HUES6 (cell line): ENCODE results near the gene ZDHHC11B.
"Not testable (repeated sequence)": the region's sequence is repeated elsewhere in the genome, so short reads cannot be mapped to it uniquely, and the experiment has no call there.

Source experiments
- H3K27ac ChIP-seq: 2 replicates; pipeline ENCODE4 v1.7.0; 2013; ENCODE audit warnings: low read depth, mild to moderate bottlenecking, low read length, inconsistent platforms
- H3K27me3 ChIP-seq: 2 replicates; pipeline ENCODE4 v1.6.1; 2013; ENCODE audit warnings: low read length; ENCODE audit not compliant: control insufficient read depth, insufficient read depth
- H3K36me3 ChIP-seq: 2 replicates; pipeline ENCODE4 v1.6.1; 2013; ENCODE audit warnings: low read length; ENCODE audit not compliant: control insufficient read depth, insufficient read depth
- H3K4me1 ChIP-seq: 2 replicates; pipeline ENCODE4 v1.6.1; 2013; ENCODE audit warnings: low read length; ENCODE audit not compliant: control insufficient read depth, insufficient read depth
- H3K4me3 ChIP-seq: 2 replicates; pipeline ENCODE4 v1.5.1; 2013; ENCODE audit warnings: low read depth, low read length
- H3K9ac ChIP-seq: one replicate; pipeline ENCODE4 v1.6.1; 2013; ENCODE audit warnings: mild to moderate bottlenecking, low read length
- H3K9me3 ChIP-seq: 2 replicates; pipeline ENCODE4 v1.6.1; 2013; ENCODE audit warnings: low read depth, low read length; ENCODE audit not compliant: control insufficient read depth, insufficient read depth

The ZDHHC11B gene

GRCh38 chr5:706127-706526 is 78.4 kb downstream of the ZDHHC11B start:
- H3K4me1 ChIP-seq, H3K4me3 ChIP-seq, H3K36me3 ChIP-seq, H3K9ac ChIP-seq, H3K27ac ChIP-seq, H3K27me3 ChIP-seq: not testable (repeated sequence)
- peaks cover 15% of the 10 kb centered on the region for H3K9me3 ChIP-seq

- peaks cover 30% of the 10 kb centered on the region for H3K27me3 ChIP-seq
Measured at GRCh38 chr5:696753-697702, 87.5 kb downstream of the ZDHHC11B start.

GRCh38 chr5:696191-696590 is 88.3 kb downstream of the ZDHHC11B start:
- H3K4me1 ChIP-seq, H3K9me3 ChIP-seq, H3K9ac ChIP-seq, H3K4me3 ChIP-seq, H3K36me3 ChIP-seq, H3K27ac ChIP-seq: not testable (repeated sequence)
- H3K27me3 ChIP-seq, result peaks cover 32% of the 10 kb centered on the region

More at GRCh38 chr5:696753-697702, 87.5 kb downstream of the ZDHHC11B start:
- not testable (repeated sequence) for H3K36me3 ChIP-seq, H3K9ac ChIP-seq, H3K9me3 ChIP-seq, H3K27ac ChIP-seq, H3K4me1 ChIP-seq, H3K4me3 ChIP-seq

- H3K4me3 ChIP-seq, H3K4me1 ChIP-seq, H3K9me3 ChIP-seq, H3K9ac ChIP-seq, H3K36me3 ChIP-seq, H3K27ac ChIP-seq: not testable (repeated sequence)
- peaks cover 32% of the 10 kb centered on the region for H3K27me3 ChIP-seq
Measured at GRCh38 chr5:695475-695874, 89.1 kb downstream of the ZDHHC11B start.

GRCh38 chr5:694042-694431 is 90.5 kb downstream of the ZDHHC11B start:
- not testable (repeated sequence) for H3K27ac ChIP-seq, H3K36me3 ChIP-seq, H3K9ac ChIP-seq, H3K4me1 ChIP-seq, H3K9me3 ChIP-seq, H3K4me3 ChIP-seq
- peaks cover 27% of the 10 kb centered on the region for H3K27me3 ChIP-seq

- not testable (repeated sequence) for H3K4me1 ChIP-seq, H3K9me3 ChIP-seq, H3K9ac ChIP-seq, H3K27ac ChIP-seq, H3K36me3 ChIP-seq
- peaks cover 25% of the 10 kb centered on the region for H3K27me3 ChIP-seq
- H3K4me3 ChIP-seq, result peak within 1 kb of the TSS; percentile 48
Measured at GRCh38 chr5:693271-694041, 91.1 kb downstream of the ZDHHC11B start, which contains the start of gene TPPP. TSS of gene TPPP (minus strand) at chr5:693352. CDS start at chr5:678060, 15,292 bp downstream.

- H3K4me1 ChIP-seq, H3K27ac ChIP-seq, H3K9me3 ChIP-seq, H3K36me3 ChIP-seq, H3K9ac ChIP-seq: not testable (repeated sequence)
- H3K4me3 ChIP-seq, result peak overlapping the region; percentile 48
- H3K27me3 ChIP-seq, result peaks cover 19% of the 10 kb centered on the region
Measured at GRCh38 chr5:692529-693041, 91.9 kb downstream of the ZDHHC11B start.

- no peak overlapping the region for H3K27ac ChIP-seq
- no peaks in the 10 kb centered on the region for H3K36me3 ChIP-seq
- H3K9ac ChIP-seq, result no peak overlapping the region
- no peaks in the 10 kb centered on the region for H3K4me1 ChIP-seq
- peaks cover 16% of the 10 kb centered on the region for H3K27me3 ChIP-seq
- no peaks in the 10 kb centered on the region for H3K9me3 ChIP-seq
- peak overlapping the region; percentile 48; the same call in 1 of the 2 replicates for H3K4me3 ChIP-seq
Measured at GRCh38 chr5:691817-692528, 92.6 kb downstream of the ZDHHC11B start.

- not testable (repeated sequence) for H3K4me1 ChIP-seq, H3K9ac ChIP-seq, H3K9me3 ChIP-seq, H3K36me3 ChIP-seq, H3K27ac ChIP-seq, H3K4me3 ChIP-seq
- H3K27me3 ChIP-seq, result peaks cover 14% of the 10 kb centered on the region
Measured at GRCh38 chr5:691049-691448, 93.5 kb downstream of the ZDHHC11B start.

GRCh38 chr5:690293-690692 is 94.2 kb downstream of the ZDHHC11B start:
- H3K4me1 ChIP-seq, result not testable (repeated sequence)

More at GRCh38 chr5:690293-690692, 94.2 kb downstream of the ZDHHC11B start:
- not testable (repeated sequence) for H3K9ac ChIP-seq, H3K9me3 ChIP-seq, H3K36me3 ChIP-seq, H3K27ac ChIP-seq, H3K4me3 ChIP-seq
- H3K27me3 ChIP-seq, result peaks cover 21% of the 10 kb centered on the region
